GM21737 (cell line): ENCODE measurements around the gene DENND4A.

Source experiments
- ATAC-seq: cut with Tn5 transposase; IDR thresholded peaks from one replicate; pipeline ENCODE4 v1.9.1; 2021; ENCODE audit warnings: mild to moderate bottlenecking, moderate library complexity; ENCODE audit not compliant: unreplicated experiment

DENND4A gene

DNA sequence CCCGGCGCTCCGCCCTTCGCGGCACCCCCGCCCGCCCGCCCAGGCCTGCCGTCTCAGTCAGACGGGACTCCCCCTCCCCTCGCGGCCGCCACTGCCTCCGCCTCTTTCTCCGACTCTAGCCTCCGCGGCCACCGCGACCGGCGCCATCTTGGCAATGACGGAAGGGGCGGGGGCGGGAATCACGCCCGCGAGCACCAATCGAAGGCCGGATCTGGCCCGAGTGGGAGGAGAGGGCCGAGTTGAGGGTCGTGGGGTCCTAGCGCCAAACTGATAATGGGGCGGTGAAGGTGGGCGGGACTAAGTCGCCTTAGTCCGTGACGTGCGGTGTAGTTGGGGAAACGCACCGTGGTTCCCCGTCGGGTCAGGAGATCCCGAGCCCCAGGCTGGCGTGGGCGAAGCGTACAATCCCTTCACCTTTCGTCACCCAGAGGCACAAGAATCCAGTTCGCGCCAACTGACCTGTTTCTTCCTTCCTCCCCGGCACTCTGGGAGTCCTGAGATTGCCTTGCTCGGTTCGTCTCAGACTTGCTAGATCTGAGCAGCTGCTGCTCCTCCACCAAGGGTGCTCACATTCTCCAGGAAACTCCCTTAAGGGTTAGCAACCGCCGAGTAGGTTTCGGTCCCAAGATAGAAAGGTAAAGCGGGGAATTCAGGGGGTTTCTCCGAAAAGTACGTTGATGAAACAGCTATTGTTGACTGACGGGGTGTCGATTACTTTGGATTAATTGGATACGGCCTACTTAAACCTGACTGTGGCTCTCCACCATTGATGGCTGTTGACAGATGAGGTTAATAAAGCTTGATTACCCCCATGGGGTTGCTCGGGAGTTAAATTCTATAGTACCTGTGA, at the start of gene DENND4A:
TSS of gene DENND4A (minus strand) at position 156 of the 850 bp plus-strand sequence. CDS start 35,843 bp downstream, outside the sequence.
- peak; percentile 79 for ATAC-seq

DNA sequence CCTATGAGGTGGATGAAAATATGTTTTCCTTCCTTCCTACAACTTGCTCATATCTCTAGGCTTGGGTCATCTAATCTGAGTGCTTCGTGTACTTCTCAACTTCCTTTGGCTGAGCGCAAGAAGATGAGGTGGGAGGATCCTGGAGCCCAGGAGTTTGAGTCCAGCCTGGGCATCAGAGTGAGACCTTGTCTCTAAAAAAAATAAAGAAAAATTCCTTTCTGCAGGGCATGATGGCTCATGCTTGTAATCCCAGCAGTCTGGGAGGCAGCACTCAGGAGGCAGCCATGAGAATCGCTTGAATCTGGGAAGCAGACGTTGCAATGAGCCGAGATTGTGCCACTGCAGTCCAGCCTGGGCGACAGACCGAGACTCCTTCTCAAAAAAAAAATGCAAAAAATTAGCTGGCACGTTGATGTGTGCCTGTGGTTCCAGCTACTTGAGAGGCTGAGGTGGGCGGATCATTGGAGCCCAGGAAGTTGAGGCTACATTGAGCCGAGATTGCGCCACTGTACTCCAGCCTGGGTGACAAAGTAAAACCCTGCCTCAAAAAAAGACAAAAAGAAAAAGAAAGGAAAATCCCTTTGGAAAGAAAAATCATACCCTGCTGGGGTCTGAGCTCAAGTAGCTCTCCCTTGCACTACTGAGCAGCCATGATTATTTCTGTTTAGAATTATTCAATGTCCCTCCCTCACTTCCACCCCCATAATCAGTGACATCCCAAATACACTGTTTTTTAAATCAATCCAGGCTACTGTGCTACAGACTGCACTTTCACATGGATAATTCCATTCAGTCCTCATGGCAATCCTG, 49.2 kb upstream of the DENND4A start:
- ATAC-seq, result no peak

- no peak for ATAC-seq
These were observed 47.9 kb upstream of the DENND4A start for GRCh38 chr15:65839985-65840384.

- ATAC-seq, result no peak
These were observed 47.3 kb upstream of the DENND4A start for GRCh38 chr15:65839354-65839901.

GRCh38 chr15:65837301-65838294, 45.5 kb upstream of the DENND4A start:
- ATAC-seq, result no peak

DNA sequence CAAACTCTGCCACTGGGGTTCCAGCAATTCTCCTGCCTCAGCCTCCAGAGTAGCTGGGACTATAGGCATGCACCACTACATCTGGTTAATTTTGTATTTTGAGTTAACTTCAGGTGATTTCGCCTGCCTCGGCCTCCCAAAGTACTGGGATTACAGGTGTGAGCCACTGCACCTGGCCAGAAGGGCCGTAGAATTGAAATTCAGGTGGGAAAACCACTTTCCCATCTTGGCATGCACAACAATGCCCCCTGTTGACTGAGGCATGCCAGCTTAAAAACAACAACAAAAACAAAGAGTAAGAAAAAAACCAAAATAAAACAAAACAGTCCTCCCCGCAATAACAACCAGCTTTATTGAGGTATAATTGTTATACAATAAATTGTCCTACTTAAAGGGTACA, 44.6 kb upstream of the DENND4A start:
- no peak for ATAC-seq

DNA sequence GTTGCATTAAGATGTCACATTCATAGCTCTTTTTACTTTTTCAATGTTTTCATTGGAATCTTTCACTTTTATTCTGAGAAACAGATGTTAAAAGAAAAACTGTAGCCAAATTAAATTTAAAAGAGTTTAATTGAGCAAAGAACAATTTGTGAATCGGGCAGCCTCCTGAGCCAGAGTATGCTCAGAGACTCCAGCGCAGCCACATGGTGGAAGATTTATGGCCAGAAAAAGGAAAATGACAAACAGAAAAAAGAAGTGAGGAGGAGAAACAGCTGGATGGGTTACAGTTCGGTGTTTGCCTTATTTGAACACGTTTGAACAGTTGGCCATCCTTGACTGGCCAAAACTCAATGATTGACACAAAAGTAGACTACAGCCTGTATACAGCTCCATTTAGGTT, 43.4 kb upstream of the DENND4A start:
- no peak for ATAC-seq

DNA sequence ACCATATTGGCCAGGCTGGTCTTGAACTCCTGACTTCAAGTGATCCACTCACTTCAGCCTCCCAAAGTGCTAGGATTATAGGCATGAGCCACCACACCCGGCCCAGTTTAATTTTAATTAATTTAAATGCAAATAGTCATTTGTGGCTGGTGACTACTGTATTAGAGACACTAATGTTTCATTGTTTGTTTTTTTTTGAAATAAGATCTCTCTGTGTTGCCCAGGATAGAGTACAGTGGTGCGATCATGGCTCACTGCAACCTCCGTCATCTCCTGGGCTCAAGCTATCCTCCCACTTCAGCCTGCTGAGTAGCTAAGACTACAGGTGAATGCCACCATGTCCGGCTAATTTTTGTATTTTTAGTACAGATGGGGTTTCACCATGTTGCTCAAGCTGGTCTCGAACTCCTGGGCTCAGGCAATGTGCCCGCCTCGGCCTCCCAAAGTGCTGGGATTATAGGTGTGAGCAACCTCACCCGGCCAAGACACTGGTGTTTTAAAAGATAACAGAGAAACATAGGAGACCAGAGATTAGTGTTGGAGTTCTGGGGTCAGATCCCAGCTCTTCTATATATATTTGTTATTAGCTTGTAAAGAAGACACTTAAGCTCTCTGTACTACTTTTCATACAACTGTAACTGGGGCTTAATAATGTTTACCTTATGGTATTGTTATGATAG, 42.6 kb upstream of the DENND4A start:
- no peak for ATAC-seq

GRCh38 chr15:65833501-65834205, 41.6 kb upstream of the DENND4A start:
- no peak for ATAC-seq

GRCh38 chr15:65832549-65833364, 40.7 kb upstream of the DENND4A start:
- ATAC-seq, result peak; percentile 47

DNA sequence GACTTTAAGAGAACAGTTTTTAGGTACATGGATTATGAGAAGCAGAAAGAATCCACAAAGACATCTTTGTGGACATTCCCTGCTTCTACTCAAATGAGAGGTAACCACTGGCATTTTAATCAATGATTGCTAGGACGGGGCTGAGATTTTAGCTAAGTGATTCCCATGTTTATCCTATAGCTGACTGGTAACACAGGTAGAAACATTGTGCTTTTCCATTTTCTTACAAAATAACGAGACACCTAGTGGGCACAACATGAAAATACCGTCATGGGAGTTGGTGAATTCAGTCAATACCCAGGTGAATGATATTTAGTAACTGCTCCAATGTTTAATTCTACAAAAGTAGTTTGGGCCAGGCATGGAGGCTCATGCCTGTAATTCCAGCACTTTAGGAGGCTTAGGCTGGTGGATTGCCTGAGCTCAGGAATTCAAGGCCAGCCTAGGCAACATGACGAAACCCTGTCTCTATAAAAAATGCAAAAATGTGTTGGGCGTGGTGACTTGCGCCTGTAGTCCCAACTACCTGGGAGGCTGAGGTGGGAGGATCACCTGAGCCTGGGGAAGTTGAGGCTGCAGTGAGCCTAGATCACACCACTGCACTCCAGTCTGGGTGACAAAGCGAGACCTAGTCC, 37.2 kb upstream of the DENND4A start:
- ATAC-seq, result no peak

DNA sequence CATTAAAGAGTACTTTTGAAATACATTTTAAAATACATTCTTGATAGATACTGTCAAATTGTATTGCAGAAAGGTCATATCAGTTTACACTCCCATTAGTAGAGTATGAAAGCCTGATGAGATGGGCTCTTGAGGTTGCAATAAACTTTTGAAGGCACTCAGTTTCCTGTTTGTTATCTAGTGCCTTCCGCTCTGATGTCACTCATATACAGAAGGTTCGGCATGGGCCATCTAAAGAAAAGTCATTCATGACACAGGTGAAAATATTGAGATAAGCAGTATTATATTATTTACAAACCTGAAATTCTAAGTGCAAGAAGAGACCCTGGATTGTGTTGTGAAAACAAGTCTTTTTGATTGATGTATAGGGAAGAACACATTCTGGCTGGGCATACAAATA, 36.5 kb upstream of the DENND4A start:
- ATAC-seq, result no peak

DNA sequence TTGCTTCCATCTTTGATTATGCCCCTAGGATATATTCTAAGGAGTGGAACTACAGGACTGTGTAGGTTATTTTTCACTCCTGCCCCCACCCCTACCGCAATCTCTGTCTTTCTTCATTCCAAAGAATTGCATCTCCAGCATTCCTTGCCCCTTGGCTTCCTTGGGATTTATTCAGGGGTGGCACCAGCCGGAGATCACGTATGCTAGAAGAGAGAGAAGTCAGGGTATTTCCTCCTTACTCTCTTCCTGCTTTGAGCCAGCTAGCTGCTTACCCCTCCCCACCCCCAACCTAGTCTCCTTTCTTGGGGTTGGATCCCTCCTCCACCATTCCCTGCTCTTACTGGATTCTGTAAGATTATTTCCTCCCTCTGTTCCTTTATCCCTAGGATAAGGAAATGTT, 35.0 kb upstream of the DENND4A start:
- no peak for ATAC-seq

GRCh38 chr15:65824941-65825544, 33.0 kb upstream of the DENND4A start:
- no peak for ATAC-seq

GRCh38 chr15:65824031-65824743, 32.1 kb upstream of the DENND4A start:
- ATAC-seq, result no peak

DNA sequence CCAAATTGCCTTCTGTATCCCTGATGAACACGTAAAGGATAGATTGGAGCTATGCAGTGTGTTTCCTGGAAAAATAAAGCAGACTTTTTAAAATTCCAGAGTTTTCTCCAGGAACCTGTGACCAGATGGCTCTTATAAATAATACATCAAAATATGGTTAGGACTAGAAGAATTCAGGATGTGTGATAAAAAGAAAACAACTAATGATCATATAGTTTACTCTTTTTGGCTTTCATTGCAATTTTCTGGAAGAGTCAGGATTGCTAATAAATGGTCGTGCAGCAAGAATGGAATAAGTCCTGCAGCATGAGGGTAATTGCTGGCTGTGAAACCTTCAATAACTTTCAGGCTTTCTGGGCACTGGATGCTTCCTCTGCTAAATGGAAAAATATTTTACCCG, 30.2 kb upstream of the DENND4A start:
- no peak for ATAC-seq

DNA sequence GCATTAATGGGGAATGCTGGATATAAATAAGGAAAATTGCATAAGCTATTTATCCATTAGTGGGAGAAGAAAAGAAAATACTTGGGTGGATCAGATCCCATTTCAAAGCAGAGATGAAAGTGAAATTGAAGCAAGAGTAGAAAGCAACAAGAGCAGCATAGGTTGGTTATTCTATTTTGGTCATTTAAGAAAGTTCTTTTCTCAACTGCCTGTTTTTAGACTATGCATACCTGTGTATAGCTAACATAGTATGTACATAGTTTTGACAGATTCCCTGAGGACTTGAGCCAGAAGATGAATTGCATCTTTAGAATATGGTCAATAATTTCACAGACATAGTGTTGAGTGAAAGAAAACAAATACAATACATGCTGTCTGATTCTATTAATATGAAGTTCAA, 29.0 kb upstream of the DENND4A start:
- ATAC-seq, result no peak
